HEK293 (cell line): Measurements from ENCODE around the gene CLEC16A.

Experiments used
- CTCF ChIA-PET: fragments of 350-600 bp; formaldehyde crosslinking; extraction: SDS; loops from one replicate; lab custom pipeline; 2021; ENCODE audit warnings: antibody characterized with exemption; lab: Yijun Ruan, JAX
- POLR2A ChIA-PET: fragments of 300-600 bp; formaldehyde crosslinking; extraction: SDS; loops from one replicate; lab custom pipeline; 2020; ENCODE audit warnings: antibody characterized with exemption, inconsistent platforms; lab: Yijun Ruan, JAX
- H3K27ac ChIP-seq: fragments of 200-500 bp; sonication (Bioruptor generic); 2 replicates; pipeline ENCODE4 v1.5.1; 2014; ENCODE audit warnings: low read depth, low read length, control low read depth, inconsistent platforms; ENCODE audit errors: extremely low read depth
- H3K36me3 ChIP-seq, 2 experiments: fragments of 200-500 bp in 1 of 2; sonication (Bioruptor generic) in 1 of 2; 1 replicate in 1 of 2; 2 replicates in 1 of 2; pipeline ENCODE4 v1.5.1; 2014 to 2017; ENCODE audit warnings: inconsistent platforms in 2 of 2, low read length in 2 of 2; ENCODE audit not compliant: control insufficient read depth in 2 of 2, insufficient read depth in 1 of 2
- H3K4me1 ChIP-seq: fragments of 200-500 bp; sonication (Bioruptor generic); 2 replicates; pipeline ENCODE4 v1.5.1; 2014; ENCODE audit warnings: mild to moderate bottlenecking, low read length, inconsistent platforms; ENCODE audit not compliant: control insufficient read depth, insufficient read depth
- H3K4me3 ChIP-seq: 2 replicates; pipeline ENCODE4 v1.5.1; 2011; ENCODE audit warnings: low read depth, mild to moderate bottlenecking, control low read depth, low read length, moderate library complexity
- H3K9me3 ChIP-seq: fragments of 200-500 bp; sonication (Bioruptor generic); 2 replicates; pipeline ENCODE4 v1.5.1; 2014; ENCODE audit warnings: low read depth, low read length, inconsistent platforms; ENCODE audit not compliant: control insufficient read depth, insufficient read depth
- HOXC10 ChIP-seq: sonication (generic); formaldehyde crosslinking; IDR thresholded peaks from 2 replicates; pipeline ENCODE4 v1.8.1; 2023; ENCODE audit warnings: mild to moderate bottlenecking, missing genetic modification reagents
- HOXD13 ChIP-seq: sonication (generic); formaldehyde crosslinking; IDR thresholded peaks from 2 replicates; pipeline ENCODE4 v1.8.0; 2022; ENCODE audit warnings: missing genetic modification reagents, borderline replicate concordance
- IKZF3 ChIP-seq: fragments of 450-650 bp; IDR thresholded peaks from 2 replicates; pipeline ENCODE4 v1.5.0; 2018; ENCODE audit warnings: missing biosample characterization, mild to moderate bottlenecking, missing genetic modification characterization, moderate library complexity
- KLF16 ChIP-seq: fragments of 450-650 bp; formaldehyde crosslinking; IDR thresholded peaks from 2 replicates; pipeline ENCODE4 v1.5.1; 2017; ENCODE audit warnings: missing biosample characterization, missing genetic modification characterization
- SP7 ChIP-seq: fragments of 450-650 bp; formaldehyde crosslinking; IDR thresholded peaks from 2 replicates; pipeline ENCODE4 v1.5.1; 2016; ENCODE audit warnings: missing biosample characterization, missing genetic modification characterization
- TCF7L2 ChIP-seq: IDR thresholded peaks from 2 replicates; pipeline ENCODE4 v1.6.1; 2011; ENCODE audit warnings: low read depth, mild to moderate bottlenecking, inconsistent platforms, low read length, moderate library complexity, borderline replicate concordance
- WT1 ChIP-seq: fragments of 450-650 bp; formaldehyde crosslinking; IDR thresholded peaks from 2 replicates; pipeline ENCODE4 v1.5.1; 2016; ENCODE audit warnings: missing biosample characterization, missing genetic modification characterization
- ZBTB17 ChIP-seq: fragments of 450-650 bp; formaldehyde crosslinking; IDR thresholded peaks from 2 replicates; pipeline ENCODE4 v1.5.1; 2016; ENCODE audit warnings: missing biosample characterization, missing genetic modification characterization
- ZBTB7A ChIP-seq: fragments of 450-650 bp; formaldehyde crosslinking; IDR thresholded peaks from 2 replicates; pipeline ENCODE4 v1.5.1; 2016; ENCODE audit warnings: low read depth, missing biosample characterization, missing genetic modification characterization
- ZBTB8A ChIP-seq: fragments of 450-650 bp; formaldehyde crosslinking; IDR thresholded peaks from 2 replicates; pipeline ENCODE4 v1.5.1; 2016; ENCODE audit warnings: missing biosample characterization, missing genetic modification characterization
- ZNF138 ChIP-seq: fragments of 450-650 bp; formaldehyde crosslinking; IDR thresholded peaks from 2 replicates; pipeline ENCODE4 v1.5.1; 2016; ENCODE audit warnings: missing biosample characterization, missing genetic modification characterization, borderline replicate concordance
- ZNF202 ChIP-seq: fragments of 450-650 bp; formaldehyde crosslinking; IDR thresholded peaks from 2 replicates; pipeline ENCODE4 v1.5.1; 2016; ENCODE audit warnings: missing biosample characterization, missing genetic modification characterization, borderline replicate concordance
- ZNF23 ChIP-seq: fragments of 450-650 bp; formaldehyde crosslinking; IDR thresholded peaks from 2 replicates; pipeline ENCODE4 v1.5.1; 2016; ENCODE audit warnings: missing biosample characterization, missing genetic modification characterization, borderline replicate concordance
- ZNF324 ChIP-seq: fragments of 450-650 bp; formaldehyde crosslinking; IDR thresholded peaks from 2 replicates; pipeline ENCODE4 v1.5.1; 2016; ENCODE audit warnings: missing biosample characterization, missing genetic modification characterization
- ZNF341 ChIP-seq: fragments of 450-650 bp; formaldehyde crosslinking; IDR thresholded peaks from 2 replicates; pipeline ENCODE4; 2016; ENCODE audit warnings: low read depth, missing biosample characterization, missing genetic modification characterization
- ZNF560 ChIP-seq: fragments of 450-650 bp; formaldehyde crosslinking; IDR thresholded peaks from 2 replicates; pipeline ENCODE4 v1.5.1; 2017; ENCODE audit warnings: missing biosample characterization, missing genetic modification characterization, borderline replicate concordance
- ZNF645 ChIP-seq: fragments of 450-650 bp; formaldehyde crosslinking; IDR thresholded peaks from 2 replicates; pipeline ENCODE4; 2016; ENCODE audit warnings: missing biosample characterization, missing genetic modification characterization
- ZNF660 ChIP-seq: fragments of 450-650 bp; IDR thresholded peaks from 2 replicates; pipeline ENCODE4 v1.5.1; 2018; ENCODE audit warnings: missing biosample characterization, mild to moderate bottlenecking, missing genetic modification characterization
- ZNF785 ChIP-seq: fragments of 450-650 bp; formaldehyde crosslinking; IDR thresholded peaks from 2 replicates; pipeline ENCODE4 v1.5.1; 2016; ENCODE audit warnings: missing biosample characterization, missing genetic modification characterization
- ZNF843 ChIP-seq: fragments of 450-650 bp; formaldehyde crosslinking; IDR thresholded peaks from 2 replicates; pipeline ENCODE4 v1.5.1; 2016; ENCODE audit warnings: missing biosample characterization, missing genetic modification characterization
- TF ChIP-seq, protein P1 (sequence below): fragments of 450-650 bp; formaldehyde crosslinking; IDR thresholded peaks from 2 replicates; pipeline ENCODE4 v1.5.1; 2017; ENCODE audit warnings: missing biosample characterization, missing genetic modification characterization
- TF ChIP-seq, protein P2 (sequence below): IDR thresholded peaks from 2 replicates; pipeline ENCODE4 v1.6.1; 2011; ENCODE audit warnings: mild to moderate bottlenecking, low read depth, low read length, borderline replicate concordance

CLEC16A gene

DNA sequence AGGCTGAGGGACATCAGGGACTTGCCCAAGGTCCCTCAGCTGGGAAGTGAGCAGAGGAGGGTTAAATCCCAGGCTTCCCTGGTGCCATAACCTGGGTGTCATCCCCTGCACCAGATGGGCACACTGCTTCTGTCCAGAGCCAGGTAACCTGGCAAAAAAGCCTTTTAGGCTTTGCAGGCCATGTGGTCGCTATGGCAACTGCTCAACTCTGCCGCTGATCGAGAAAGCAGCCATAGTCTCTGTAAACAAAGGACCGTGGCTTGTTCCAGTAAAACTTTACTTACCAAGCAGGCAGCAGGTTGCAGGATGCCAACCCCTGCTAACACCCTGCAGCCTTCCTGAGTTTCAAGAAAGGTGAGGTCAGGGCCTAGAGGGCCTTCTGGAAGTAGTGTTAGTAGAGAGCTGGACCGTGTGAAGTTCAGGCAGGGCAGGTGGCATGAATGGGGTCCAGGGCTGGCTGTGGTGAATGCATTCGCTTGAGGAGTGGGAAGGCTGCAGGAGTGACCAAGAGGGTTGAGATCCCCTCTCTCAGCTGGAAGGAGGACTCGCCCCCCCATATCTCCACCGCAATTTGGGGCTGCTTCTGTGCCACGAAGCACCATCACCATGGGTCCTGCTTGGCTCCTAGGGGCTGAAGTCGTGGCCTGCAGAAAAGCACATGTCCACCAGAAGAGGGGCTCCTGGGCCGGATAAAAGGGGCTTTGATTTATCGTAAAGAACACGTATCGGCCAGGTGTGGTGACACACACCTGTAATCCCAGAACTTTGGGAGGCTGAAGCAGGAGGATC lies 220.3 kb downstream of the CLEC16A start:
- POLR2A ChIA-PET: interaction anchor here (1.4 kb wide), 1 partner anchor 91 kb away, joined by 4 read pairs; no protein-coding TSS in a partner anchor
- peaks cover 0 to 15% of the 10 kb centered on the region in 2 experiments; a peak in 1 of 3 replicates for H3K36me3 ChIP-seq
- CTCF ChIA-PET: interaction anchor here (0.6 to 1.7 kb wide), 2 partner anchors 51 to 54 kb away, joined by 3 read pairs; no protein-coding TSS in a partner anchor

GRCh38 chr16:11165349-11165748 lies 221.0 kb downstream of the CLEC16A start:
- Histone ChIP-seq H3K36me3 (peaks cover 0 to 15% of the 10 kb centered on the region in 2 experiments; a peak in 1 of 3 replicates), H3K4me1 (peaks cover 10% of the 10 kb centered on the region), H3K4me3 (no peak overlapping the region), H3K27ac (no peak overlapping the region), H3K9me3 (no peaks in the 10 kb centered on the region)
- ChIA-PET CTCF (interaction anchor here (0.9 to 1.7 kb wide), 2 partner anchors 53 to 92 kb away, joined by 3 to 4 read pairs; no protein-coding TSS in a partner anchor), POLR2A (no interaction called here)
- TF ChIP-seq HOXD13: no peak
- TF ChIP-seq ZNF660 (tag by site-specific recombination): no peak
- no peak for TF ChIP-seq ZBTB8A (tag by site-specific recombination)
- TF ChIP-seq ZNF138 (tag by site-specific recombination): no peak
- TF ChIP-seq SP7 (tag by site-specific recombination): no peak
- TF ChIP-seq ZNF843 (tag by site-specific recombination): no peak
- no peak for TF ChIP-seq ZNF324
- no peak for TF ChIP-seq IKZF3 (tag by site-specific recombination)
- no peak for TF ChIP-seq TCF7L2
- no peak for TF ChIP-seq ZNF785 (tag by site-specific recombination)
- TF ChIP-seq, protein P1, sequence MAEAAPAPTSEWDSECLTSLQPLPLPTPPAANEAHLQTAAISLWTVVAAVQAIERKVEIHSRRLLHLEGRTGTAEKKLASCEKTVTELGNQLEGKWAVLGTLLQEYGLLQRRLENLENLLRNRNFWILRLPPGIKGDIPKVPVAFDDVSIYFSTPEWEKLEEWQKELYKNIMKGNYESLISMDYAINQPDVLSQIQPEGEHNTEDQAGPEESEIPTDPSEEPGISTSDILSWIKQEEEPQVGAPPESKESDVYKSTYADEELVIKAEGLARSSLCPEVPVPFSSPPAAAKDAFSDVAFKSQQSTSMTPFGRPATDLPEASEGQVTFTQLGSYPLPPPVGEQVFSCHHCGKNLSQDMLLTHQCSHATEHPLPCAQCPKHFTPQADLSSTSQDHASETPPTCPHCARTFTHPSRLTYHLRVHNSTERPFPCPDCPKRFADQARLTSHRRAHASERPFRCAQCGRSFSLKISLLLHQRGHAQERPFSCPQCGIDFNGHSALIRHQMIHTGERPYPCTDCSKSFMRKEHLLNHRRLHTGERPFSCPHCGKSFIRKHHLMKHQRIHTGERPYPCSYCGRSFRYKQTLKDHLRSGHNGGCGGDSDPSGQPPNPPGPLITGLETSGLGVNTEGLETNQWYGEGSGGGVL (tag by site-specific recombination): no peak
- TF ChIP-seq, protein P2, sequence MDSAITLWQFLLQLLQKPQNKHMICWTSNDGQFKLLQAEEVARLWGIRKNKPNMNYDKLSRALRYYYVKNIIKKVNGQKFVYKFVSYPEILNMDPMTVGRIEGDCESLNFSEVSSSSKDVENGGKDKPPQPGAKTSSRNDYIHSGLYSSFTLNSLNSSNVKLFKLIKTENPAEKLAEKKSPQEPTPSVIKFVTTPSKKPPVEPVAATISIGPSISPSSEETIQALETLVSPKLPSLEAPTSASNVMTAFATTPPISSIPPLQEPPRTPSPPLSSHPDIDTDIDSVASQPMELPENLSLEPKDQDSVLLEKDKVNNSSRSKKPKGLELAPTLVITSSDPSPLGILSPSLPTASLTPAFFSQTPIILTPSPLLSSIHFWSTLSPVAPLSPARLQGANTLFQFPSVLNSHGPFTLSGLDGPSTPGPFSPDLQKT: no peak
- no peak for TF ChIP-seq KLF16 (tag by site-specific recombination)
- TF ChIP-seq ZNF560 (tag by site-specific recombination): no peak

More for the DNA sequence above, 220.3 kb downstream of the CLEC16A start:
- H3K4me3 ChIP-seq: no peak overlapping the region
- no peak overlapping the region; the same call in 1 of the 2 replicates for H3K27ac ChIP-seq
- H3K4me1 ChIP-seq: peaks cover 10% of the 10 kb centered on the region
- no peaks in the 10 kb centered on the region for H3K9me3 ChIP-seq
- TF ChIP-seq ZNF341 (tag by site-specific recombination): no peak
- no peak for TF ChIP-seq ZNF645 (tag by site-specific recombination)
- TF ChIP-seq ZNF138 (tag by site-specific recombination): no peak
- no peak for TF ChIP-seq ZBTB7A
- TF ChIP-seq KLF16 (tag by site-specific recombination): no peak
- TF ChIP-seq, protein P1 (tag by site-specific recombination): no peak
- TF ChIP-seq ZNF23 (tag by site-specific recombination): no peak
- TF ChIP-seq, protein P2: no peak
- TF ChIP-seq ZNF202 (tag by site-specific recombination): no peak
- no peak for TF ChIP-seq WT1 (tag by site-specific recombination)
- TF ChIP-seq ZBTB17 (tag by site-specific recombination): no peak
- no peak for TF ChIP-seq HOXC10 (CRISPR knock-in tag)
